SK-N-SH treated with all-trans-retinoic acid at 6 μM for 48 hours (cell line): Measurements from ENCODE around the gene PAXX.

ENCODE experiments used
- ARNTL ChIP-seq: fragments of 450-650 bp; formaldehyde crosslinking; IDR thresholded peaks from 2 replicates; pipeline ENCODE4 v1.5.0; 2020; ENCODE audit warnings: low read depth, mild to moderate bottlenecking, moderate library complexity, borderline replicate concordance
- BACH2 ChIP-seq: fragments of 250-450 bp; sonication (Bioruptor Pico); IDR thresholded peaks from 2 replicates; pipeline ENCODE4 v1.9.0; 2021; ENCODE audit warnings: mild to moderate bottlenecking, borderline replicate concordance
- CSDC2 ChIP-seq: fragments of 250-450 bp; sonication (Bioruptor Pico); IDR thresholded peaks from 2 replicates; pipeline ENCODE4 v1.5.0; 2020; ENCODE audit warnings: mild to moderate bottlenecking, moderate library complexity
- ESRRG ChIP-seq: fragments of 250-450 bp; sonication (Bioruptor Pico); IDR thresholded peaks from 2 replicates; pipeline ENCODE4 v1.6.1; 2021; ENCODE audit warnings: mild to moderate bottlenecking
- OSR1 ChIP-seq: fragments of 250-450 bp; sonication (Bioruptor Pico); IDR thresholded peaks from 2 replicates; pipeline ENCODE4 v1.8.0; 2022; ENCODE audit warnings: moderate library complexity, mild to moderate bottlenecking, inconsistent platforms
- PPARA ChIP-seq: fragments of 250-450 bp; sonication (Bioruptor Pico); IDR thresholded peaks from 2 replicates; pipeline ENCODE4 v1.5.0; 2020; ENCODE audit warnings: mild to moderate bottlenecking, borderline replicate concordance
- RARB ChIP-seq: fragments of 250-450 bp; sonication (Bioruptor Pico); IDR thresholded peaks from 2 replicates; pipeline ENCODE4 v1.8.0; 2021; ENCODE audit warnings: mild to moderate bottlenecking, moderate library complexity
- TOX ChIP-seq: fragments of 250-450 bp; sonication (Bioruptor Pico); IDR thresholded peaks from 2 replicates; pipeline ENCODE4 v1.8.0; 2021; ENCODE audit warnings: mild to moderate bottlenecking, moderate library complexity, borderline replicate concordance
- ZC3H10 ChIP-seq: fragments of 250-450 bp; sonication (Bioruptor Pico); IDR thresholded peaks from 2 replicates; pipeline ENCODE4 v1.5.1; 2021; ENCODE audit warnings: mild to moderate bottlenecking, moderate library complexity
- ZFP3 ChIP-seq: fragments of 250-450 bp; sonication (Bioruptor Pico); IDR thresholded peaks from 2 replicates; pipeline ENCODE4 v1.5.0; 2020; ENCODE audit warnings: mild to moderate bottlenecking, moderate library complexity
- ZFP30 ChIP-seq: fragments of 450-650 bp; formaldehyde crosslinking; IDR thresholded peaks from 2 replicates; pipeline ENCODE4 v1.5.0; 2022; ENCODE audit warnings: mild to moderate bottlenecking, moderate library complexity
- ZNF70 ChIP-seq: fragments of 450-650 bp; formaldehyde crosslinking; IDR thresholded peaks from 2 replicates; pipeline ENCODE4 v1.5.0; 2020; ENCODE audit warnings: mild to moderate bottlenecking, moderate library complexity
- TF ChIP-seq, protein P1 (sequence below): fragments of 250-450 bp; sonication (Bioruptor Pico); IDR thresholded peaks from 2 replicates; pipeline ENCODE4 v1.8.0; 2020; ENCODE audit warnings: mild to moderate bottlenecking, moderate library complexity, borderline replicate concordance
- TF ChIP-seq, protein P2 (sequence below): fragments of 250-450 bp; sonication (Bioruptor Pico); IDR thresholded peaks from 2 replicates; pipeline ENCODE4 v1.5.1; 2020; ENCODE audit warnings: low read depth, mild to moderate bottlenecking, moderate library complexity

DNA sequence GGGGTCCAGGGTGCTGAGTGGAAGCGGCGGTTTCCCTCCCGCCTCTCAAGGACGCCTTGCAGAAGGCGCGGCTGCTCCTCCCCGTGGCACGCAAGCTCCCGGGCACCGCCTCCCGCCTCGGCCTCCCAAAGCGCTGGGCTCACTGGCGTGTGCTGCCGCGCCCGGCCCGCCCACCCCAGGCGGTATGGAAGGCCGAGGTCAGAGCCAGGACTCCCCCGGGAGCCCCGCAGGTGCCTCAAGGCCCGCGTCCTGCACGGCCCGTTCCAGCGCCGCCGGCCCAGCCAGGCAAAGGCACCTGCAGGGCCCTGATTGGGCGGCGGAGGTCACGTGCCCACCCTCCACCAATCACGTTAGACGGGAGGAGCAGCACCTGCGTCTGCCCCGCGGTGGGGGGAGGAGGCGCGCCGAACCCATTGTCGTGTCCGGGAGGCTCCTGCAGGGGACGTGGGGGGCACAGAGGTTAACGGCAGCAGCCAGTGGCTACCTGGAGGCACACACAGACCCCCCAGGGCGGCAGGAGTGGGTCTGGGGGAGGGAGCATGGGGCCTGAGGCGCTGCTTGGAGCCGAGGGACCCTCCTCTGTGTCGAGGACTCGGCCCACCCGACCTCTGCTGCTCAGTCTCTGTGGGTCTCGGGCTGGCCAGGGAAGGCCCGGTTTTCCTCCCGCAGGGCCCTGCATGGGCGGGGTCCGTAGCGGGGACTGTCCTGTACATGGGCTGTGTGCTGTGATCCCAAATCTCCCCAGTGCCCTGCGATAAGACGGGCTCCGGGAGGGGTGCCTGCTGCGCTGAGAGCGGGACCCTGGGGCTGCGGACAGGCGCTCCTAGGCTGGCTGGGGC lies 42.2 kb upstream of the PAXX start:
- TF ChIP-seq, protein P1, sequence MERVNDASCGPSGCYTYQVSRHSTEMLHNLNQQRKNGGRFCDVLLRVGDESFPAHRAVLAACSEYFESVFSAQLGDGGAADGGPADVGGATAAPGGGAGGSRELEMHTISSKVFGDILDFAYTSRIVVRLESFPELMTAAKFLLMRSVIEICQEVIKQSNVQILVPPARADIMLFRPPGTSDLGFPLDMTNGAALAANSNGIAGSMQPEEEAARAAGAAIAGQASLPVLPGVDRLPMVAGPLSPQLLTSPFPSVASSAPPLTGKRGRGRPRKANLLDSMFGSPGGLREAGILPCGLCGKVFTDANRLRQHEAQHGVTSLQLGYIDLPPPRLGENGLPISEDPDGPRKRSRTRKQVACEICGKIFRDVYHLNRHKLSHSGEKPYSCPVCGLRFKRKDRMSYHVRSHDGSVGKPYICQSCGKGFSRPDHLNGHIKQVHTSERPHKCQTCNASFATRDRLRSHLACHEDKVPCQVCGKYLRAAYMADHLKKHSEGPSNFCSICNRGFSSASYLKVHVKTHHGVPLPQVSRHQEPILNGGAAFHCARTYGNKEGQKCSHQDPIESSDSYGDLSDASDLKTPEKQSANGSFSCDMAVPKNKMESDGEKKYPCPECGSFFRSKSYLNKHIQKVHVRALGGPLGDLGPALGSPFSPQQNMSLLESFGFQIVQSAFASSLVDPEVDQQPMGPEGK (CRISPR knock-in tag), result no peak
- TF ChIP-seq TOX (CRISPR knock-in tag) (no peak), ESRRG (CRISPR knock-in tag) (no peak), ARNTL (CRISPR knock-in tag) (no peak), ZFP3 (CRISPR knock-in tag) (no peak), CSDC2 (no peak), ZNF70 (CRISPR knock-in tag) (no peak), ZC3H10 (no peak), PPARA (CRISPR knock-in tag) (no peak), ZFP30 (CRISPR knock-in tag) (no peak), BACH2 (CRISPR knock-in tag) (no peak), RARB (CRISPR knock-in tag) (no peak), OSR1 (no peak)
- TF ChIP-seq, protein P2, sequence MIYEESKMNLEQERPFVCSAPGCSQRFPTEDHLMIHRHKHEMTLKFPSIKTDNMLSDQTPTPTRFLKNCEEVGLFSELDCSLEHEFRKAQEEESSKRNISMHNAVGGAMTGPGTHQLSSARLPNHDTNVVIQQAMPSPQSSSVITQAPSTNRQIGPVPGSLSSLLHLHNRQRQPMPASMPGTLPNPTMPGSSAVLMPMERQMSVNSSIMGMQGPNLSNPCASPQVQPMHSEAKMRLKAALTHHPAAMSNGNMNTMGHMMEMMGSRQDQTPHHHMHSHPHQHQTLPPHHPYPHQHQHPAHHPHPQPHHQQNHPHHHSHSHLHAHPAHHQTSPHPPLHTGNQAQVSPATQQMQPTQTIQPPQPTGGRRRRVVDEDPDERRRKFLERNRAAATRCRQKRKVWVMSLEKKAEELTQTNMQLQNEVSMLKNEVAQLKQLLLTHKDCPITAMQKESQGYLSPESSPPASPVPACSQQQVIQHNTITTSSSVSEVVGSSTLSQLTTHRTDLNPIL, result no peak
